HUES6 (cell line): ENCODE measurements around the gene OMG.
"Not testable (repeated sequence)": the region's sequence is repeated elsewhere in the genome, so short reads cannot be mapped to it uniquely, and the experiment has no call there.

ENCODE experiments used
- H3K27ac ChIP-seq: 2 replicates; pipeline ENCODE4 v1.7.0; 2013; ENCODE audit warnings: low read depth, mild to moderate bottlenecking, low read length, inconsistent platforms
- H3K27me3 ChIP-seq: 2 replicates; pipeline ENCODE4 v1.6.1; 2013; ENCODE audit warnings: low read length; ENCODE audit not compliant: control insufficient read depth, insufficient read depth
- H3K36me3 ChIP-seq: 2 replicates; pipeline ENCODE4 v1.6.1; 2013; ENCODE audit warnings: low read length; ENCODE audit not compliant: control insufficient read depth, insufficient read depth
- H3K4me1 ChIP-seq: 2 replicates; pipeline ENCODE4 v1.6.1; 2013; ENCODE audit warnings: low read length; ENCODE audit not compliant: control insufficient read depth, insufficient read depth
- H3K4me3 ChIP-seq: 2 replicates; pipeline ENCODE4 v1.5.1; 2013; ENCODE audit warnings: low read depth, low read length
- H3K9ac ChIP-seq: one replicate; pipeline ENCODE4 v1.6.1; 2013; ENCODE audit warnings: mild to moderate bottlenecking, low read length
- H3K9me3 ChIP-seq: 2 replicates; pipeline ENCODE4 v1.6.1; 2013; ENCODE audit warnings: low read depth, low read length; ENCODE audit not compliant: control insufficient read depth, insufficient read depth

Gene OMG

GRCh38 chr17:31308372-31309334 lies 11.6 kb upstream of the OMG start:
- Histone ChIP-seq H3K4me1 (no peaks in the 10 kb centered on the region), H3K27me3 (no peaks in the 10 kb centered on the region), H3K27ac (no peak overlapping the region), H3K9me3 (no peaks in the 10 kb centered on the region), H3K36me3 (no peaks in the 10 kb centered on the region), H3K9ac (no peak overlapping the region), H3K4me3 (no peak overlapping the region)

GRCh38 chr17:31307640-31308039 lies 10.6 kb upstream of the OMG start:
- Histone ChIP-seq H3K9me3 (0 out of 2 replicates have a peak, but pooled peaks cover 2% of the 10 kb centered on the region), H3K27ac (no peak overlapping the region), H3K36me3 (no peaks in the 10 kb centered on the region), H3K27me3 (no peaks in the 10 kb centered on the region), H3K9ac (no peak overlapping the region), H3K4me1 (no peaks in the 10 kb centered on the region), H3K4me3 (no peak overlapping the region)

DNA sequence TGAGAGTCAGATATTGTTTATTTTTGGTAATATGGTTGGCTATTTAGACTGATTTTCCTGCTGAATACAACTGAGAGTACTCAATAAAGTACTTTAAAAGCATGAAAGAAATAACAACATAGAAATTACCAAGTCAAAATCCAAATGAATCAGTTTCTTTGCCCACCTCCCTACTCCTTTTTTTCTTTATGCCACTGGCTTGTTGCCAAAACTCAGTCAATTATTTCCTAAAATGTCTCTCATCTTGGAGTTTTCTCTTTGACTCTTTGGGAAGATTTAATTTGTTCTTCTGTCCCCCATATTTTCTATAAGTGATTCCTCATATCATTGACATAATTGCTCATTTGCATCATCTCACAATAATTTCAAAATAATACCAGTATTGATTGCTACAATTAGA lies 2.6 kb upstream of the OMG start:
- Histone ChIP-seq H3K27me3 (no peaks in the 10 kb centered on the region), H3K4me1 (no peaks in the 10 kb centered on the region), H3K9ac (no peak overlapping the region), H3K36me3 (no peaks in the 10 kb centered on the region), H3K9me3 (0 out of 2 replicates have a peak, but pooled peaks cover 2% of the 10 kb centered on the region), H3K27ac (no peak overlapping the region), H3K4me3 (no peak overlapping the region)

GRCh38 chr17:31296142-31296541 lies 897 bp downstream of the OMG start:
- no peaks in the 10 kb centered on the region for H3K4me1 ChIP-seq
- H3K4me3 ChIP-seq, result no peak overlapping the region
- H3K9me3 ChIP-seq, result no peaks in the 10 kb centered on the region
- H3K9ac ChIP-seq, result no peak overlapping the region
- H3K27me3 ChIP-seq, result no peaks in the 10 kb centered on the region
- no peak overlapping the region for H3K27ac ChIP-seq
- H3K36me3 ChIP-seq, result no peaks in the 10 kb centered on the region

GRCh38 chr17:31295489-31295871 lies 1.6 kb downstream of the OMG start:
- H3K9ac ChIP-seq, result no peak overlapping the region
- no peaks in the 10 kb centered on the region for H3K9me3 ChIP-seq
- no peaks in the 10 kb centered on the region for H3K4me1 ChIP-seq
- H3K27me3 ChIP-seq, result no peaks in the 10 kb centered on the region
- no peak overlapping the region for H3K4me3 ChIP-seq
- H3K36me3 ChIP-seq, result no peaks in the 10 kb centered on the region
- H3K27ac ChIP-seq, result no peak overlapping the region

- H3K27me3 ChIP-seq, result no peaks in the 10 kb centered on the region
- no peaks in the 10 kb centered on the region for H3K4me1 ChIP-seq
- H3K9ac ChIP-seq, result no peak overlapping the region
- no peaks in the 10 kb centered on the region for H3K36me3 ChIP-seq
- H3K27ac ChIP-seq, result no peak overlapping the region
- no peak overlapping the region for H3K4me3 ChIP-seq
- no peaks in the 10 kb centered on the region for H3K9me3 ChIP-seq
Measured at GRCh38 chr17:31294820-31295488, 2.1 kb downstream of the OMG start.

GRCh38 chr17:31294231-31294630 lies 2.8 kb downstream of the OMG start:
- no peak overlapping the region for H3K27ac ChIP-seq
- no peaks in the 10 kb centered on the region for H3K9me3 ChIP-seq
- H3K9ac ChIP-seq, result no peak overlapping the region
- no peaks in the 10 kb centered on the region for H3K4me1 ChIP-seq
- H3K36me3 ChIP-seq, result no peaks in the 10 kb centered on the region
- no peaks in the 10 kb centered on the region for H3K27me3 ChIP-seq
- no peak overlapping the region for H3K4me3 ChIP-seq

- Histone ChIP-seq H3K36me3 (no peaks in the 10 kb centered on the region), H3K4me1 (no peaks in the 10 kb centered on the region), H3K27ac (no peak overlapping the region), H3K9ac (no peak overlapping the region), H3K9me3 (no peaks in the 10 kb centered on the region), H3K4me3 (no peak overlapping the region), H3K27me3 (no peaks in the 10 kb centered on the region)
Measured at GRCh38 chr17:31293581-31293980, 3.5 kb downstream of the OMG start.

DNA sequence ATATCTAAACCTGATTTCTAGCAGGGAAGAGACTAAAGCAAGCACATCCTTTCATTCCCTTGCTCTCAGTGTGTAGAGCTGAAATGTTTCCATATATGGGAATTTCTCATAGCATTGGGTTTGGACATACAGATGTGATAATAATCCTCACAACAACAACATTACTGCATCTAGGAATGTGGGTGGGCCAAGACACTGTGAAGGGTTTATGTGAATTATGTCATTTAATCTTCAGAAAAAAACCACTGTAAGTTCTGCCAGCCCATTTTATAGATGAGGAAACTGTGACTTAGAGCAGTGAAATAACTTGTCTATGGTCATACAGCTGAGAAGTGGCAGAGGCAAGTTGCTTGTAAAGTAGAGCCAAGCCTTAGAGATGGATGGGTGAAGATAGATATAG lies 5.2 kb downstream of the OMG start:
- H3K9me3 ChIP-seq, result no peaks in the 10 kb centered on the region
- no peak overlapping the region for H3K4me3 ChIP-seq
- no peak overlapping the region for H3K27ac ChIP-seq
- no peak overlapping the region for H3K9ac ChIP-seq
- peaks cover 3% of the 10 kb centered on the region for H3K36me3 ChIP-seq
- H3K4me1 ChIP-seq, result no peaks in the 10 kb centered on the region
- H3K27me3 ChIP-seq, result no peaks in the 10 kb centered on the region

GRCh38 chr17:31289790-31290189 lies 7.2 kb downstream of the OMG start:
- no peak overlapping the region for H3K9ac ChIP-seq
- peaks cover 3% of the 10 kb centered on the region for H3K36me3 ChIP-seq
- H3K4me1 ChIP-seq, result no peaks in the 10 kb centered on the region
- no peaks in the 10 kb centered on the region for H3K9me3 ChIP-seq
- H3K4me3 ChIP-seq, result no peak overlapping the region
- H3K27ac ChIP-seq, result no peak overlapping the region
- H3K27me3 ChIP-seq, result no peaks in the 10 kb centered on the region

DNA sequence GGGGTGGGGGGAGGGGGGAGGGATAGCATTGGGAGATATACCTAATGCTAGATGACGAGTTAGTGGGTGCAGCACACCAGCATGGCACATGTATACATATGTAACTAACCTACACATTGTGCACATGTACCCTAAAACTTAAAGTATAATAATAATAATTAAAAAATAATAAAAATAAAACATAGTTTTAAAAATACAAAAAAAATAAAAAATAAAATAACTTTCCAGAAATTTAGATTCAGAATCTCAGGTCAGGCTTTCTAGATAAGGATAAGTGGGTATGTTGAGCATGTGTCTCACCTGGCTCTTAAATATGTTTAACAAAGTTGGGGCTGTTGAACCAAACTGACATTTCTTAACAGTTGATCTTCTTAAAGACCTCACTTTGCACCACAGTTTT lies 9.1 kb downstream of the OMG start:
- H3K4me1 ChIP-seq, H3K36me3 ChIP-seq, H3K4me3 ChIP-seq, H3K9me3 ChIP-seq, H3K9ac ChIP-seq, H3K27me3 ChIP-seq, H3K27ac ChIP-seq: not testable (repeated sequence)
